ENCODE data around the gene SYT14.
A peak's percentile ranks its signal among the peaks of the same experiment; 100 is the strongest.
"Not testable (repeated sequence)": the region's sequence is repeated elsewhere in the genome, so short reads cannot be mapped to it uniquely, and the experiment has no call there.

SYT14 gene

GRCh38 chr1:210123924-210124589, 186.0 kb downstream of the SYT14 start:
- no peak for DNase-seq

- no peak for DNase-seq
Measured at GRCh38 chr1:210124736-210125135, 186.7 kb downstream of the SYT14 start.

GRCh38 chr1:210125143-210125542, 187.1 kb downstream of the SYT14 start:
- DNase-seq: no peak

DNA sequence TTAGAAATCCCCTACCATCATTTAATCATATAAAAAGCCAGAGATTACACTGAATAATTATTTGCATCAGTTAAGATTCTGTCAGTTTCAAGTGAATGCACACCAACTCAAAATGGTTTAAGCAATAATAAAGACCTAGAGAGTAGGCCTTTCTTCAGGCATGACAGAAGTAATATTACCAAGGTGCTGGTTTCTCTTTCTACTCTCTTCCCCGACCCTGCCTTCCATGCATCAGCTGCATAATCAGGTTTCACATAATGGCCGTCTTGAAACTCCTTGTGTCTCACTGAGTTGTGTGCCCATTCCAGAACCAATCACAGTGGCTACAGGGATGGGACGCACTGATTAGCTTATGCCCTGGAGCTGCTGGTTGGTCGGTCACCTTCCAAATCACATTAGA, 191.1 kb downstream of the SYT14 start:
- no peak for DNase-seq

GRCh38 chr1:210129759-210130158, 191.7 kb downstream of the SYT14 start:
- no peak for DNase-seq

GRCh38 chr1:210132582-210132981, 194.6 kb downstream of the SYT14 start:
- DNase-seq: no peak

- peak; percentile 10 to 26 for DNase-seq
Measured at GRCh38 chr1:210143465-210144062, 205.5 kb downstream of the SYT14 start.

- DNase-seq: no peak
Measured at GRCh38 chr1:210144736-210145135, 206.7 kb downstream of the SYT14 start.

DNA sequence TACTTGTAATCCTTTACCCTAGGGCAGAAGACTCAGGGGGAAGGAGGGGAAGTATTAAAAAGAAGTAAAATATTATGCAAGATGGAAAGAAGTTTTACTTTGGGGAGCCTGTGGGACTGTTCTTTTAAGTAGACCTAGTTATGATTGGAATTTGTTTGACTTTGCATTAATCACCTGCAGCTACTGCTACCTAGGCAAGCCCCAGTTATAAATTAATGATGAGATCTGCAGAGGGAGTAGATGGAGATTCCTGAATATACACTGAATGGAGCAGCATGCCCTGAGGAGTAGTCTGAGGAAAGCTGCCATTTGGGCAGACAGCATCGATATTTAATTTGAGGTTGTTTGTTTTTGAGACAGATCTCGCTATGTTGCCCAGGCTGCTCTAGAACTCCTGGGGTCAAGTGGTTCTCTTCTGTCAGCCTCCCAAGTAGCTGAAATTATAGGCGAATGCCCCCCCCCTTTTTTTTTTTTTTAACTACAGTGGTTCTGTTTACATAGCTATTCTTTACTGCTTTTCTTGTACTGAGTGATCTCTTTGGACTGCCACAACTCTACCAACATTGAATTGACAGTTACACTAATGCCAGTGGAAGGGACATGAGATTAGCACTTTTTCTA, 213.1 kb downstream of the SYT14 start:
- DNase-seq: no peak

DNA sequence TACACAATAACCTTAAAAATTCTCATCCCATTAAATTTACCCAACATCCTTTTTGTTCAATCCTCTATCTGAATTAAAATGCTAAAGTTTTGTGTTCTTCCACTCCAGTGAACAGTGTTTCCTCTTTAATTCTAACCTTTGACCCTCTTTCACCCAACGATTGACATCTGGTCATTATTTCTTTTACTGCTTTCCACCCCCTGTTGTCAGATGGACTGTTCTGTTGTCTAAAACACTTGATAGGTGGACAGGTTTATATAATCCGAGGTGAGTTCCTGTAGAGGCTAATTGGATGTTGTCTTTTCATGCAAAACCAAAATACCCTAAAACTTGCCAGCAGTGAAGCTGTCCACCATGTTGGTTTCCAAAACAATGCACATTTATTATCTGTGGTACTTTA, 221.2 kb downstream of the SYT14 start:
- no peak for DNase-seq

GRCh38 chr1:210170220-210170619, 232.2 kb downstream of the SYT14 start:
- no peak for DNase-seq

GRCh38 chr1:210174133-210174532, 236.1 kb downstream of the SYT14 start:
- DNase-seq: no peak

DNA sequence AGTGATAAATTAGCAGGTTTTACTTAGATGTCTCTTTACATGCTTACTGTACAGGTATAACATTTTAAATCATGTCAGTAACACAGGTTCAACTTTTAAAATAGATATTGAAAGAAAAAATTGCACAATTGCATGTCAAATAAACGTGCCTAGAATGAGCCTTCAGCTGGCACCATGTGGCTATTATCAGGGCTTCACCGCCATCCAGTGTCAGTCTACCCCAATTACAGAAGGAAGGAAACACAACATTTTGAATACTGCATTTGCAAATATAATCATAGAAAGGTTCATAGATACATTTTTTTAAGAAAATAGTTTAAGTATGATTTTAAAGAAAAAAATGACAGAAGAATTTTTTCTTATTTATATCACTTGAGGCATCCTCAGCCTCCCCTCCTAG, 247.0 kb downstream of the SYT14 start:
- DNase-seq: no peak

GRCh38 chr1:210187849-210188606, 250.0 kb downstream of the SYT14 start:
- not testable (repeated sequence) for DNase-seq

- no peak for DNase-seq
Measured at GRCh38 chr1:210189426-210189825, 251.4 kb downstream of the SYT14 start.

GRCh38 chr1:210195635-210196160, 257.7 kb downstream of the SYT14 start:
- DNase-seq: no peak

GRCh38 chr1:210196266-210196665, 258.2 kb downstream of the SYT14 start:
- not testable (repeated sequence) for DNase-seq

GRCh38 chr1:210198840-210199239, 260.8 kb downstream of the SYT14 start:
- DNase-seq: no peak

DNA sequence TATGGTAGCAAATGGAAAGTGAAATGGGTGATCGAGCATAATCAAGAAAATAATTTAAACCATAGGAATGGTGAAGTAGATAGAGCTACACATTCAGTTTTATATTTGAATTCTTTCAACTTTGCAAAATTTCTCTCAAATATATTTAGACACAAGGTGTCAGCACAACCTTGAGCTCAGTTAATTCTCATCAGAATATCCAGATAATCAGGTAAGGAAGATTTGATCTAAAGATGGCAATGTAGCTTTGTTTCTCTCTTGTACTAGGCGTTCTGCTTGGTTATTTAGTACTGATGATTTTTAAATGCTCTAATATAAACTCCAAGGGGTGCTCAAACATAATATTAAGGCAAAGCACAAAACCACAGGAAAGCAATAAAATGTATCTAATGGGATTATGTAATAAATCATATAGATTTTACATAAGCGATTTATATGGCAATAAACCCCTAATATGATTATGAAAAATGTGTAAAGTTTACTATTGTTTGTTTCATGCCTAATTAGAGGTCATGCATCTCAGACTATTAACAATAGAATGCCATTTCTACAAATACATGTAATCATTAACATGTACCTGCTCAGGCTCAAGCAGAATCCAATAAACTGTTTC, 262.2 kb downstream of the SYT14 start:
- DNase-seq: no peak

GRCh38 chr1:210201681-210202080, 263.7 kb downstream of the SYT14 start:
- no peak for DNase-seq

- DNase-seq: no peak
Measured at GRCh38 chr1:210207597-210208450, 269.8 kb downstream of the SYT14 start.

- no peak for DNase-seq
Measured at GRCh38 chr1:210213335-210213734, 275.3 kb downstream of the SYT14 start.
